ENCODE measurements around the gene ARMC9. TPM values are rescaled to one million over a fixed set of nuclear protein-coding genes. Genes with fewer than 3 reads are reported as not detected.

ARMC9 gene
- total RNA-seq, 4 donors from 2014 or later: 2.8 to 15.9 (median 6.6) TPM

- TF ChIP-seq CTCF (IDR thresholded peaks at IDR 0.05): no peak
- ATAC-seq (ENCODE audit: low FRiP score): no peak
- no peak for DNase-seq (ENCODE audit: low spot score)
Measured at GRCh38 chr2:231188506-231189170, 9.8 kb upstream of the ARMC9 start.

- DNase-seq (ENCODE audit: low spot score) (no peak), ATAC-seq (ENCODE audit: low FRiP score) (no peak)
- TF ChIP-seq CTCF (IDR thresholded peaks at IDR 0.05): no peak
Measured at GRCh38 chr2:231189171-231189530, 9.3 kb upstream of the ARMC9 start.

- ATAC-seq (ENCODE audit: low FRiP score) (peak; percentile 46), DNase-seq (ENCODE audit: low spot score) (no peak)
- no peak for TF ChIP-seq CTCF (IDR thresholded peaks at IDR 0.05)
Measured at GRCh38 chr2:231189571-231190495, 8.6 kb upstream of the ARMC9 start.

GRCh38 chr2:231190531-231191197 lies 7.8 kb upstream of the ARMC9 start:
- ATAC-seq (ENCODE audit: low FRiP score) (peak; percentile 63), DNase-seq (ENCODE audit: low spot score) (no peak)

GRCh38 chr2:231191896-231192872 lies 6.2 kb upstream of the ARMC9 start:
- DNase-seq (ENCODE audit: low spot score) (no peak), ATAC-seq (ENCODE audit: low FRiP score) (peak; percentile 78)
- peak in 1 of 3 donors; percentile 16 for TF ChIP-seq CTCF (IDR thresholded peaks at IDR 0.05)

More at GRCh38 chr2:231190531-231191197, 7.8 kb upstream of the ARMC9 start:
- no peak for TF ChIP-seq CTCF (IDR thresholded peaks at IDR 0.05)

- DNase-seq (ENCODE audit: low spot score) (no peak), ATAC-seq (ENCODE audit: low FRiP score) (no peak)
Measured at GRCh38 chr2:231193216-231193615, 5.2 kb upstream of the ARMC9 start.

More at GRCh38 chr2:231193216-231193615, 5.2 kb upstream of the ARMC9 start:
- TF ChIP-seq CTCF (IDR thresholded peaks at IDR 0.05): no peak

All from omental fat pad (tissue), 4 donors.